Chondrocyte (in vitro differentiated cells): ENCODE data around the gene SUGCT. TPM values are rescaled to one million over a fixed set of nuclear protein-coding genes. Genes with fewer than 3 reads are reported as not detected.
"Not testable (repeated sequence)": the region's sequence is repeated elsewhere in the genome, so short reads cannot be mapped to it uniquely, and the experiment has no call there.

Experiments
- DNase-seq: peaks from one replicate; pipeline ENCODE4 v3.0.0; 2021; ENCODE audit warnings: mixed read lengths, low spot score
- H3K27ac Mint-ChIP-seq: one replicate; pipeline ENCODE4 v1.8.0; 2021; ENCODE audit warnings: mild to moderate bottlenecking, moderate library complexity, mixed read lengths; ENCODE audit not compliant: unreplicated experiment
- H3K27me3 Mint-ChIP-seq: 2 replicates; pipeline ENCODE4 v1.8.0; 2021; ENCODE audit warnings: low read depth, mixed read lengths
- H3K36me3 Mint-ChIP-seq: 2 replicates; pipeline ENCODE4 v1.8.0; 2021; ENCODE audit warnings: low read depth, mixed read lengths
- H3K4me1 Mint-ChIP-seq: 2 replicates; pipeline ENCODE4 v1.8.0; 2021; ENCODE audit warnings: low read depth, mild to moderate bottlenecking, mixed read lengths
- H3K4me3 Mint-ChIP-seq: one replicate; pipeline ENCODE4 v1.8.0; 2021; ENCODE audit warnings: mild to moderate bottlenecking, moderate library complexity, mixed read lengths; ENCODE audit not compliant: unreplicated experiment
- H3K9me3 Mint-ChIP-seq: 2 replicates; pipeline ENCODE4 v1.8.0; 2021; ENCODE audit warnings: low read depth, mixed read lengths
- CTCF ChIP-seq: fragments of 200-600 bp; sonication (generic); IDR thresholded peaks from 2 replicates; pipeline ENCODE4 v1.5.0; 2021; ENCODE audit warnings: antibody characterized with exemption, mild to moderate bottlenecking, moderate library complexity
- total RNA-seq: library from RNA; stranded (reverse); gene quantifications from 3 replicates; pipeline ENCODE4 v1.2.1, GENCODE V29; 2021

Gene SUGCT
- total RNA-seq, 1 donor from 2014 or later = 34.4 TPM

DNA sequence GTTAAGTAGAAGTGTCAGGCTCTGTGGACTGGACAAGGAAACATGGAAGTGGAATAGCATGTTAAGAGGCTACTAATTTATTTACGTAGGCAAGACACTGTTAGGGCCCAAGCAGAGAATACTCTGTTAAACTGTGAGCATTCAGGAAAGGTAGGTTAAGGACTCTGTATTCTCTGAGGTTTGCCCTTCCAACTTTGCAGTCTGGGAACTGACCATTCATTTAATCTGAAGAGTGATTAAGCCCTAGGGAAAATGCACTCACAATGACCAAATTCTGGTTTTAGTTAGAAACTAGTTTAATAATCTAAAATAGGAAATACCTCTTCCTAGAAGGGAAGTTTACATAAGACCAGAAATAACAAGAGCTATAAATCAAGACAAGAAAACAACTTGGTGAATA lies 266.6 kb downstream of the SUGCT start:
- H3K27me3 Mint-ChIP-seq = no peaks in the 10 kb centered on the region
- peaks cover 66% of the 10 kb centered on the region for H3K4me1 Mint-ChIP-seq
- no peak for TF ChIP-seq CTCF
- H3K27ac Mint-ChIP-seq = peak overlapping the region; percentile 6
- H3K4me3 Mint-ChIP-seq = no peak overlapping the region
- H3K9me3 Mint-ChIP-seq = peaks cover 18% of the 10 kb centered on the region
- no peak for DNase-seq
- H3K36me3 Mint-ChIP-seq = peaks cover 5% of the 10 kb centered on the region

GRCh38 chr7:40402661-40403060 lies 267.9 kb downstream of the SUGCT start:
- Mint-ChIP-seq H3K27me3 (no peaks in the 10 kb centered on the region), H3K4me3 (no peak overlapping the region), H3K27ac (peak overlapping the region; percentile 60), H3K36me3 (peaks cover 5% of the 10 kb centered on the region), H3K4me1 (peaks cover 53% of the 10 kb centered on the region), H3K9me3 (peaks cover 18% of the 10 kb centered on the region)
- no peak for TF ChIP-seq CTCF
- DNase-seq = no peak

DNA sequence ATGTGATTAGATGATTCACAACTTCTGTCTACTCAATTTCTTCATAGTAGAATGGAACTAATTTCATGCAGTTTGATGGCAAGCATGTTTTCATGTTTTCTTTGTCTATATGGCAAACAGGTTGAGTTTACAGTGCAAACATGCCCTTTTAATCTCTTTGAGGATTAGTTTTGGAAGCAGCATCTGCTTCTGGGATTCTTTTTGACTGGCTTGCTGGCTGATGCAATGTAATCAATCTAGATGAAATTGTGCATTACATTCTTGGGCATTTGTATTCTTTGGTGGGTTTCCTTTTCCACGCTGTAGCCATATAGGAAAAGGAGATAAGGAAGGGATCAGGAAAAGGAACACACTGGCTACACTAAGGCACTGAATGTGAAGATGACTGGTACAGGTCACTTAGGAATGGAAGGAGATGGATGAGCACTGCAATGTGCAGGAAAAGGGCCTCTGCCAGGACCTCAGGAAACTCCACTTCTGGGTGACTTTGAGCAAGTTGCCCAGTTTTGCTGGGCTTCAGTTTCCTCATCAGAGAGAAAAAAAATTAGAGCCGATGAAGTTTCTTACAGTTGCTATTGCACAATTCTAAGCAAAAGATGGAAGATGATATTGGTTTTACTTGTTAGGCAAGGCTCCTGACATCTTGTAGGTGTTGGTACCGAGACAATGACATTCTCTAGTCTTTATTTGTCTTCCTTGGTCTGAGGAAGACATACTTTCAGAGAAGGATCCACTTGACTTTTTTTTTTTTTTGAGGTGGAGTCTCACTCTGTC lies 269.1 kb downstream of the SUGCT start:
- DNase-seq = no peak
- TF ChIP-seq CTCF = no peak
- H3K27me3 Mint-ChIP-seq = no peaks in the 10 kb centered on the region
- peak overlapping the region; percentile 86 for H3K27ac Mint-ChIP-seq
- H3K36me3 Mint-ChIP-seq = peaks cover 6% of the 10 kb centered on the region
- H3K4me3 Mint-ChIP-seq = no peak overlapping the region
- H3K9me3 Mint-ChIP-seq = peaks cover 18% of the 10 kb centered on the region
- H3K4me1 Mint-ChIP-seq = peaks cover 43% of the 10 kb centered on the region

GRCh38 chr7:40405991-40406390 lies 271.2 kb downstream of the SUGCT start:
- H3K4me3 Mint-ChIP-seq = no peak overlapping the region
- H3K36me3 Mint-ChIP-seq = peaks cover 6% of the 10 kb centered on the region
- TF ChIP-seq CTCF = no peak
- DNase-seq = no peak
- H3K27me3 Mint-ChIP-seq = no peaks in the 10 kb centered on the region
- peaks cover 13% of the 10 kb centered on the region for H3K9me3 Mint-ChIP-seq
- peaks cover 39% of the 10 kb centered on the region for H3K4me1 Mint-ChIP-seq
- H3K27ac Mint-ChIP-seq = no peak overlapping the region

- H3K27ac Mint-ChIP-seq = no peak overlapping the region
Observed at GRCh38 chr7:40412323-40412722, 277.5 kb downstream of the SUGCT start.

GRCh38 chr7:40414704-40415103 lies 279.9 kb downstream of the SUGCT start:
- H3K36me3 Mint-ChIP-seq, H3K9me3 Mint-ChIP-seq, H3K27me3 Mint-ChIP-seq, H3K27ac Mint-ChIP-seq, H3K4me1 Mint-ChIP-seq, H3K4me3 Mint-ChIP-seq, DNase-seq: not testable (repeated sequence)

More at GRCh38 chr7:40412323-40412722, 277.5 kb downstream of the SUGCT start:
- H3K27me3 Mint-ChIP-seq = no peaks in the 10 kb centered on the region
- TF ChIP-seq CTCF = no peak
- DNase-seq = no peak
- peaks cover 4% of the 10 kb centered on the region for H3K36me3 Mint-ChIP-seq
- H3K9me3 Mint-ChIP-seq = peaks cover 2% of the 10 kb centered on the region
- no peak overlapping the region for H3K4me3 Mint-ChIP-seq
- no peaks in the 10 kb centered on the region for H3K4me1 Mint-ChIP-seq
